Mammary epithelial cell (primary cell): ENCODE measurements around the gene ZNF683.

ENCODE experiments used
- CTCF ChIP-seq, 2 donors: IDR thresholded peaks in 1 of 2; conservative IDR thresholded peaks in 1 of 2; 2 replicates each; pipeline ENCODE4 v1.5.1; 2011 to 2012; ENCODE audit warnings: inconsistent platforms in 2 of 2, low read length in 2 of 2, mild to moderate bottlenecking in 2 of 2, control low read depth in 1 of 2, low read depth in 1 of 2; ENCODE audit not compliant: insufficient read depth in 1 of 2; ENCODE audit errors: extremely low read depth in 1 of 2
- EZH2 ChIP-seq: IDR thresholded peaks from 2 replicates; pipeline ENCODE4 v1.6.1; 2012; ENCODE audit warnings: low read length, inconsistent platforms, borderline replicate concordance

- TF ChIP-seq CTCF (conservative IDR thresholded peaks at IDR 0.05 in 1 of 2, IDR thresholded peaks at IDR 0.05 in 1 of 2; ENCODE audit: extremely low read depth in 1 of 2, insufficient read depth in 1 of 2, low read depth in 1 of 2, low read length in 2 of 2) (no peak), EZH2 (no peak)
These were observed 4.1 kb downstream of the ZNF683 start for GRCh38 chr1:26368486-26368885.
